Osteoblast (primary cell): ENCODE results near the gene MAFF. TPM values are rescaled to one million over a fixed set of nuclear protein-coding genes. Genes with fewer than 3 reads are reported as not detected.

ENCODE experiments used
- DNase-seq: peaks from one replicate; pipeline ENCODE4 v3.0.0; 2011; ENCODE audit warnings: low spot score, mixed read lengths; ENCODE audit not compliant: insufficient read length; ENCODE audit errors: missing footprints
- H2AFZ ChIP-seq: 2 replicates; pipeline ENCODE4 v1.6.0; 2011; ENCODE audit warnings: mild to moderate bottlenecking, low read length
- H3K27ac ChIP-seq: 2 replicates; pipeline ENCODE4 v1.5.1; 2011; ENCODE audit warnings: mild to moderate bottlenecking, low read depth, low read length, moderate library complexity
- H3K27me3 ChIP-seq: 2 replicates; pipeline ENCODE4 v1.6.0; 2012; ENCODE audit warnings: mild to moderate bottlenecking, control low read depth, inconsistent platforms, low read length, moderate library complexity; ENCODE audit not compliant: insufficient read depth
- H3K36me3 ChIP-seq: 2 replicates; pipeline ENCODE4 v1.5.1; 2011; ENCODE audit warnings: mild to moderate bottlenecking, low read length, control low read depth, moderate library complexity; ENCODE audit not compliant: insufficient read depth
- H3K4me1 ChIP-seq: 2 replicates; pipeline ENCODE4 v1.5.1; 2011; ENCODE audit warnings: mild to moderate bottlenecking, low read length, control low read depth, moderate library complexity; ENCODE audit not compliant: insufficient read depth
- H3K4me2 ChIP-seq: 2 replicates; pipeline ENCODE4 v1.6.0; 2011; ENCODE audit warnings: mild to moderate bottlenecking, low read length; ENCODE audit not compliant: insufficient read depth
- H3K4me3 ChIP-seq: fragments of 200-600 bp; sonication (generic); 3 replicates; pipeline ENCODE4 v1.5.1; 2012; ENCODE audit warnings: mild to moderate bottlenecking, low read length, inconsistent platforms; ENCODE audit not compliant: insufficient read depth
- H3K79me2 ChIP-seq: 2 replicates; pipeline ENCODE4 v1.6.0; 2012; ENCODE audit warnings: mild to moderate bottlenecking, low read length, control low read depth, inconsistent platforms; ENCODE audit not compliant: insufficient read depth
- H3K9me3 ChIP-seq: 2 replicates; pipeline ENCODE4 v1.5.1; 2011; ENCODE audit warnings: low read depth, low read length, control low read depth
- H4K20me1 ChIP-seq: 2 replicates; pipeline ENCODE4 v1.6.0; 2012; ENCODE audit warnings: mild to moderate bottlenecking, low read length, control low read depth; ENCODE audit not compliant: insufficient read depth
- total RNA-seq: library from RNA; depleted of rRNA; stranded (reverse); fragments of >200 nt; gene quantifications from 2 replicates; pipeline ENCODE4 v1.2.3, GENCODE V29; 2012
- TF ChIP-seq, protein P1 (sequence below): IDR thresholded peaks from 2 replicates; pipeline ENCODE4 v1.5.1; 2011; ENCODE audit warnings: mild to moderate bottlenecking, low read depth, low read length, moderate library complexity; ENCODE audit errors: extremely low read depth

Gene MAFF
- total RNA-seq, 1 donor: 22.4 TPM

DNA sequence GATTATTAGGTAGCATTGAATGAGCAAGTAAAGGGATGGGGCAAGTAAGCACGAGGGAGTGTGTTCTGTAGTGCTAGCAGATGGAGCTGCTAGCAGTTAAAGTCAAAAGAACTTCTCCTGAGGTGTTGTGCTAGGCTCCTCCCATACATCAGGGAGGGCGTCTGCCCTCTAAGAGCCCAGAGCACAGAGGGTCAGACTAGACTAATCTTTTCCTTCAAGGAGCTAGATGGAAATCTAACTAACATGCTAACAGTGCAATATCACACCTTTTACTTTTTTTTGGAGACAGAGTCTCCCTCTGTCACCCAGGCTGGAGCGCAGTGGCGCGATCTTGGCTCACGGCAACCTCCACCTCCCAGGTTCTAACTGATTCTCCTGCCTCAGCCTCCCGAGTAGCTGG lies 17.0 kb upstream of the MAFF start:
- TF ChIP-seq, protein P1, sequence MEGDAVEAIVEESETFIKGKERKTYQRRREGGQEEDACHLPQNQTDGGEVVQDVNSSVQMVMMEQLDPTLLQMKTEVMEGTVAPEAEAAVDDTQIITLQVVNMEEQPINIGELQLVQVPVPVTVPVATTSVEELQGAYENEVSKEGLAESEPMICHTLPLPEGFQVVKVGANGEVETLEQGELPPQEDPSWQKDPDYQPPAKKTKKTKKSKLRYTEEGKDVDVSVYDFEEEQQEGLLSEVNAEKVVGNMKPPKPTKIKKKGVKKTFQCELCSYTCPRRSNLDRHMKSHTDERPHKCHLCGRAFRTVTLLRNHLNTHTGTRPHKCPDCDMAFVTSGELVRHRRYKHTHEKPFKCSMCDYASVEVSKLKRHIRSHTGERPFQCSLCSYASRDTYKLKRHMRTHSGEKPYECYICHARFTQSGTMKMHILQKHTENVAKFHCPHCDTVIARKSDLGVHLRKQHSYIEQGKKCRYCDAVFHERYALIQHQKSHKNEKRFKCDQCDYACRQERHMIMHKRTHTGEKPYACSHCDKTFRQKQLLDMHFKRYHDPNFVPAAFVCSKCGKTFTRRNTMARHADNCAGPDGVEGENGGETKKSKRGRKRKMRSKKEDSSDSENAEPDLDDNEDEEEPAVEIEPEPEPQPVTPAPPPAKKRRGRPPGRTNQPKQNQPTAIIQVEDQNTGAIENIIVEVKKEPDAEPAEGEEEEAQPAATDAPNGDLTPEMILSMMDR: no peak
- Histone ChIP-seq H2AFZ (no peak overlapping the region), H3K9me3 (no peaks in the 10 kb centered on the region), H3K27ac (no peak overlapping the region), H3K4me2 (no peak overlapping the region), H3K4me3 (no peak overlapping the region), H3K36me3 (no peaks in the 10 kb centered on the region), H3K4me1 (peaks cover 22% of the 10 kb centered on the region), H3K79me2 (no peaks in the 10 kb centered on the region), H3K27me3 (no peaks in the 10 kb centered on the region), H4K20me1 (no peaks in the 10 kb centered on the region)
- no peak for DNase-seq

GRCh38 chr22:38186429-38186828 lies 15.4 kb upstream of the MAFF start:
- no peaks in the 10 kb centered on the region for H3K79me2 ChIP-seq
- H3K4me1 ChIP-seq: peaks cover 11% of the 10 kb centered on the region
- no peak overlapping the region for H3K4me3 ChIP-seq
- H2AFZ ChIP-seq: no peak overlapping the region
- H3K27ac ChIP-seq: no peak overlapping the region
- DNase-seq: no peak
- TF ChIP-seq, protein P1: no peak
- no peaks in the 10 kb centered on the region for H3K36me3 ChIP-seq
- no peaks in the 10 kb centered on the region for H4K20me1 ChIP-seq
- H3K27me3 ChIP-seq: no peaks in the 10 kb centered on the region
- no peaks in the 10 kb centered on the region for H3K9me3 ChIP-seq
- H3K4me2 ChIP-seq: no peak overlapping the region

- Histone ChIP-seq H3K9me3 (no peaks in the 10 kb centered on the region), H3K4me1 (peaks cover 17% of the 10 kb centered on the region), H4K20me1 (no peaks in the 10 kb centered on the region), H3K27me3 (no peaks in the 10 kb centered on the region), H2AFZ (no peak overlapping the region), H3K79me2 (no peaks in the 10 kb centered on the region), H3K4me2 (no peak overlapping the region), H3K4me3 (no peak overlapping the region), H3K36me3 (no peaks in the 10 kb centered on the region), H3K27ac (no peak overlapping the region)
- TF ChIP-seq, protein P1: no peak
- DNase-seq: no peak
Observed at GRCh38 chr22:38187413-38188212, 14.2 kb upstream of the MAFF start.

- H3K36me3 ChIP-seq: no peaks in the 10 kb centered on the region
- no peaks in the 10 kb centered on the region for H3K79me2 ChIP-seq
- no peak for DNase-seq
- no peak overlapping the region for H3K4me3 ChIP-seq
- H2AFZ ChIP-seq: no peak overlapping the region
- H3K4me2 ChIP-seq: no peak overlapping the region
- TF ChIP-seq, protein P1: no peak
- H3K27ac ChIP-seq: no peak overlapping the region
- H3K27me3 ChIP-seq: no peaks in the 10 kb centered on the region
- H4K20me1 ChIP-seq: no peaks in the 10 kb centered on the region
- peaks cover 26% of the 10 kb centered on the region for H3K4me1 ChIP-seq
- H3K9me3 ChIP-seq: no peaks in the 10 kb centered on the region
Observed at GRCh38 chr22:38189104-38189503, 12.7 kb upstream of the MAFF start.
